Measurements from ENCODE around the gene FRMD5.

The FRMD5 gene

GRCh38 chr15:43919540-43920253, 275.4 kb downstream of the FRMD5 start:
- H3K79me2 ChIP-seq (ENCODE audit: low read length): no peaks in the 10 kb centered on the region
- H3K9ac ChIP-seq (ENCODE audit: low read length): no peak overlapping the region
- H3K27ac ChIP-seq (ENCODE audit: low read length): no peak overlapping the region
- H2AFZ ChIP-seq (ENCODE audit: low read depth, low read length): no peak overlapping the region
- no peaks in the 10 kb centered on the region for H3K4me1 ChIP-seq (ENCODE audit: low read length)
- no peaks in the 10 kb centered on the region for H3K27me3 ChIP-seq (ENCODE audit: low read depth, low read length)
- TF ChIP-seq EZH2phosphoT487 (IDR thresholded peaks at IDR 0.05; ENCODE audit: low read depth) (no peak), CTCF (IDR thresholded peaks at IDR 0.05; ENCODE audit: low read depth, low read length) (no peak)
- no peak overlapping the region for H3K4me3 ChIP-seq (ENCODE audit: low read length)
- H3K36me3 ChIP-seq (replicated peaks; ENCODE audit: low read depth, low read length): no peaks in the 10 kb centered on the region
- no peaks in the 10 kb centered on the region for H3K9me3 ChIP-seq (ENCODE audit: insufficient read depth, low read length)
- H4K20me1 ChIP-seq (ENCODE audit: insufficient read depth, low read length): no peaks in the 10 kb centered on the region
- no peak overlapping the region for H3K4me2 ChIP-seq (ENCODE audit: low read length)

GRCh38 chr15:43918717-43919116, 276.4 kb downstream of the FRMD5 start:
- H3K4me3 ChIP-seq (ENCODE audit: low read length): no peak overlapping the region
- no peaks in the 10 kb centered on the region for H3K36me3 ChIP-seq (replicated peaks; ENCODE audit: low read depth, low read length)
- no peaks in the 10 kb centered on the region for H3K4me1 ChIP-seq (ENCODE audit: low read length)
- H3K9ac ChIP-seq (ENCODE audit: low read length): no peak overlapping the region
- H3K4me2 ChIP-seq (ENCODE audit: low read length): no peak overlapping the region
- no peaks in the 10 kb centered on the region for H3K9me3 ChIP-seq (ENCODE audit: insufficient read depth, low read length)
- H3K27ac ChIP-seq (ENCODE audit: low read length): no peak overlapping the region
- no peaks in the 10 kb centered on the region for H3K79me2 ChIP-seq (ENCODE audit: low read length)
- no peaks in the 10 kb centered on the region for H3K27me3 ChIP-seq (ENCODE audit: low read depth, low read length)
- H2AFZ ChIP-seq (ENCODE audit: low read depth, low read length): no peak overlapping the region
- H4K20me1 ChIP-seq (ENCODE audit: insufficient read depth, low read length): no peaks in the 10 kb centered on the region
- TF ChIP-seq CTCF (IDR thresholded peaks at IDR 0.05; ENCODE audit: low read depth, low read length): no peak
- TF ChIP-seq EZH2phosphoT487 (IDR thresholded peaks at IDR 0.05; ENCODE audit: low read depth): no peak

- Histone ChIP-seq H3K9me3 (ENCODE audit: insufficient read depth, low read length) (no peaks in the 10 kb centered on the region), H3K4me3 (ENCODE audit: low read length) (no peak overlapping the region), H3K36me3 (replicated peaks; ENCODE audit: low read depth, low read length) (no peaks in the 10 kb centered on the region), H3K79me2 (ENCODE audit: low read length) (no peaks in the 10 kb centered on the region), H3K4me2 (ENCODE audit: low read length) (no peak overlapping the region), H3K27ac (ENCODE audit: low read length) (no peak overlapping the region), H3K27me3 (ENCODE audit: low read depth, low read length) (no peaks in the 10 kb centered on the region), H3K4me1 (ENCODE audit: low read length) (no peaks in the 10 kb centered on the region), H3K9ac (ENCODE audit: low read length) (no peak overlapping the region), H2AFZ (ENCODE audit: low read depth, low read length) (no peak overlapping the region), H4K20me1 (ENCODE audit: insufficient read depth, low read length) (no peaks in the 10 kb centered on the region)
- no peak for TF ChIP-seq EZH2phosphoT487 (IDR thresholded peaks at IDR 0.05; ENCODE audit: low read depth)
- no peak for TF ChIP-seq CTCF (IDR thresholded peaks at IDR 0.05; ENCODE audit: low read depth, low read length)
Measured at GRCh38 chr15:43916326-43916660, 278.8 kb downstream of the FRMD5 start.

- Histone ChIP-seq H3K9me3 (ENCODE audit: insufficient read depth, low read length) (no peaks in the 10 kb centered on the region), H3K9ac (ENCODE audit: low read length) (no peak overlapping the region), H3K4me2 (ENCODE audit: low read length) (no peak overlapping the region), H2AFZ (ENCODE audit: low read depth, low read length) (no peak overlapping the region), H3K4me1 (ENCODE audit: low read length) (no peaks in the 10 kb centered on the region), H3K27ac (ENCODE audit: low read length) (no peak overlapping the region), H3K36me3 (replicated peaks; ENCODE audit: low read depth, low read length) (no peaks in the 10 kb centered on the region), H3K79me2 (ENCODE audit: low read length) (no peaks in the 10 kb centered on the region), H4K20me1 (ENCODE audit: insufficient read depth, low read length) (no peaks in the 10 kb centered on the region), H3K27me3 (ENCODE audit: low read depth, low read length) (no peaks in the 10 kb centered on the region), H3K4me3 (ENCODE audit: low read length) (no peak overlapping the region)
- TF ChIP-seq EZH2phosphoT487 (IDR thresholded peaks at IDR 0.05; ENCODE audit: low read depth): no peak
- no peak for TF ChIP-seq CTCF (IDR thresholded peaks at IDR 0.05; ENCODE audit: low read depth, low read length)
Measured at GRCh38 chr15:43915631-43916325, 279.3 kb downstream of the FRMD5 start.

Data from OCI-LY3 (cell line).